Nucleus accumbens (tissue), 56 donors: ENCODE data around the gene NFATC3.

Source experiments
- DNase-seq, 56 donors: peaks; one replicate each; lab custom pipeline; 2025; lab: John Stamatoyannopoulos, UW

Gene NFATC3

DNA sequence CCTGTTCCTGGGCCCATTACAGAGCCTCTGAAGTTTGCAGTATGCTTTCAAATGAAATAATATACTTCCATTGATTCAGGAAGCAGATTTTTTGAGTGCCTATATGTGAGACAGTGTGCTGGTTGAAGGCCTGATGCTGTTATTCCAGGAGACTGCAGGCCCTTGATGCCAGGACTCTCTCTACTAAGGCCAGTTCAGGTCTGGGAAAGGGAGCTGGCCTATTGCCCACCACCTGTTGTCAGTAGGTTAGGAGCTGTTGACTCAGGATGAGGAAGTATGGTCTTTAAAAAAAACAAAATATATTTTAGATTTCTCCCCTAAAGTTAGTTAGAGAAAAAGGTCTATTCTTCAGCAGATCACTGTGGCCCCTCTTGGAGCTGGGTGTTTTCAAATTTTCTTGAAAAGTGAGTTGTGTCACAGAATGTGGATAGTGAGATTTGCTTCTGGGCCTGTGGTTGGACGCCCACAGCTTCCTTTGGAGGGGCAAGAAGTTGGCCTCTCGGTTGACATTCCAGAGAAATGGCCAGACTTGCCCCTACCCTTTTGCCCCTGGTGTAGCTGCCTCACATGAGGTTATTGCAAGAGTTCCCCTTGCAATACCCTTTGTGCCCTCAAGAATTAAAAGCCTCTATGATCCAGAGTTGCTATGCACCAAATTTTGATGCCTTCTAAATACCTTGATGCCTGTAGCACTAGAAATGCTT lies 142.8 kb downstream of the NFATC3 start:
- DNase-seq, result no peak

DNA sequence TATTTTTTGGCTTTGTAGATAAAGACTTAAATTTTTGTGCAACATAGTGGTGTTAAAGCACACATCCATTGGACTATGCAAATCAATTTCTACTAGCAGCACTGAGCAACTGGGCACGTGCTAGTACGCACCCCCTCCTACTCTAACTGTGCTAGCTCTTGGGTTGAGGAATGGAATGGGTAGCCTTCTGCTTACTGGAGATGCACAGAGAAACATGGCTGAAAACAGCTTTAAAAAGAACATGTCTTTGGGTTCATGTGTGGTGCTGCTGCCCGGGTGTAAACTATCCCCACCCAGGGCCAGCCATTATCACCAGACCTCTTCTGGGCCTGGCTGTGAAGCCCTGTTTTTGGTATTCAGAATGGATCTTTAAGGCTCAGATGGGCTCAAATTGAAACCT lies 143.5 kb downstream of the NFATC3 start:
- DNase-seq, result no peak

DNA sequence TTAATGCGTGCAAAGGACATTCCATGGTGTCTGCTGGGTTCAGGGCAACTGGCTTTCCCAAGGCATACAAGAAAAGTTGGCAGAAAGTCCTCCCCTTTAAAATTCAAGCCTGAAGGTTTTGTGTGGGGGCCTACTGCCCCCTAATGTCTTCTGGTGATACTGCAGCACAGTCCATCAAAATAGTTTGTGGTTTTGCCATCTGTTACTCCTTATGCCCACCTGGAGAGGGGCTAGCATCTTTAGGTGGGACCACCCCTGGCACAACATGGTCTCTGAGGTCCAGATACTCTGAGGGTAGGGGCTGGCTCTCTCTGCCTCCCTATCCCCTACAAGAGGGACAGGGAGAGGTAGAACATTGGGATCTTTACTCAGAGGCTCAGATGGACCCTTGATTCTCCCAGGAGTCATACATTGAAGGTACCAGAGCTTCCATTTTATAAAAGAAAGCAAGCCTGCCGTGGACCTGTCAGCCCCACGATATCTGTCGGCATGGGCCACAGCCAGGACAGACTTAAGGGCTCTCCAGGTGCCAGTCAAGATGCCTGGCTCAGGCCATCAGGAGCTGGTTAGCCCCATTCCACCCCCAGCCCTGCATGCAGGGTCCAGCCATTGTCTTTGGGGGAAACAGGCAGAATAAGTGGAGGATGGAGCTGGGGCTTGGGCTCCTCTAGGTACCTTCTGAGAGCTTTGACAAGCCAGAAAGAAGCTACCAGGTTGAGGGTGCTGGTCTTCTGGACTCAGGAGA lies 144.4 kb downstream of the NFATC3 start:
- DNase-seq, result peak in 31 of 56 donors; percentile 11 to 67 (median 31)

DNA sequence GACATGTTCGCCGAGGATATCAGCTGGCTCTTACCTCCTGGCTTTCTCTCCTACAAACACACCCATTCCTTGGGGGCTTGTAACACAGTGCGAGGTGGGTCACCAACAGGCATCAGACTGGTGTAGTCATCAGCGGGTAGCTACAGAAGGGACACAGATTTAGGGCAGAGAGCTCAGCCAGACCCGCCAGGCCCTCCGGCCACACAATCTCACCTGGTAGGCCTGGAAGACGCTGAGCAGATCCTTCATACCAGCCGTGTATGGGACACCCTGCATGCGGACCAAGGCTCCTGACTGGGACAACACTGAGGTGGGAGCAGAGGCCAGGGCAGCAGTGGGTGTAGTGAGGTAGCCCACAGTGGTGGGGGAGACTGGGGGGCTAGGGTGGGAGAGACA lies 145.0 kb downstream of the NFATC3 start:
- no peak for DNase-seq

DNA sequence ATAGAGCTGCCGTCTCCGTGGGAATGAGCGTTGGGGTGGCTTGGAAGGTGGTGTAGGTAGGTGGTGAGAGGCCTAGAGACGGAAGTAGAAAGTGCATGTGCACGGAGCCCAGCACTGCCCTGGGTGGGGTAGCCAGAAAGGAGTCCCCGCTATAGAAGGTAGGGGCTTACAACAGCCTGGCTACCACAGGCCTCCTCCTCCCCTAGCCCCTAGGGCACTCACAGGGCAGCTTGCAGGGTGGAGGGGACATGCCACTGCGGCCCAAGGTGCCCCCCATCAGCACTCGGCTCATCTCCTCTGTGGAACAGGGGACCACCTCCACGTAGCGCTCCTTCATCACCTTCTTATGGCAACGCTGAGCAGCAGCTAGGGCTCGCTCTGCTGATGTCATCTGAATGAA lies 145.8 kb downstream of the NFATC3 start:
- DNase-seq, result no peak

DNA sequence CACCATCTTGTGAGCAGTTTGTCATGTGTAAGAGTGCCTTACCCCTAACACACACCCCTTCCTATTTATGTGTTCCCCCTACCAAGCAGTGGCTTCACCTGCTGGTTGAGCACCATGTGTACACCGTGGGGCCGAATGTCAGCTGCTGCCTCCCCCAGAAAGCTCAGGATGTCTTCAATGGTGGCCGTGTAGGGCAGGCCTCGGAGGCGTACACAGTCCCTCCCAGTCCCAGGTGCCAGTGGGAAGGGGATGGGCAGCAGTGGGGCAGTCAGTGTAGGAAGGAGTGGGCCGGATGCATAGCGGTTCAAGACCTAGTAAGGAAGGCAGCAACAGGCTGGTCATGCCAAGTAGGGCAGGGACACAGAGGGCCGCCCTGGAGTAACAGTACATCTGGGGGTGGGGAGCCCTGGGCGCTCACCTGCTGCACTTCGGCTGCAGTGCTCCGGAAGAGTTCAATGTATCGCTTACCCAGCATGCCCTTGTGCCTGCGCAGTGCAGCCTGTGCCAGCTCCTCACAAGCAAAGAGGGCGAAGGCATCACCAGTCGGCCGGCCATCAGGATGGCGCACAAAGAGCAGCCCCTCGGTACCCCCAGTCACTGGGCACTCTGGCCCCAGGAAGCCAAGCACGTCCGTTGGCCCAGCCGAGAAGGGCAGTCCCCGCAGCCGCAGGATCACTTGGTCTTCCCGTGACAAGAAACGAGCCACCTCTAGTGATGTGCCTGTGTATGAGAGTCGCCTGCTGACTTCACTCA lies 146.4 kb downstream of the NFATC3 start:
- no peak for DNase-seq

DNA sequence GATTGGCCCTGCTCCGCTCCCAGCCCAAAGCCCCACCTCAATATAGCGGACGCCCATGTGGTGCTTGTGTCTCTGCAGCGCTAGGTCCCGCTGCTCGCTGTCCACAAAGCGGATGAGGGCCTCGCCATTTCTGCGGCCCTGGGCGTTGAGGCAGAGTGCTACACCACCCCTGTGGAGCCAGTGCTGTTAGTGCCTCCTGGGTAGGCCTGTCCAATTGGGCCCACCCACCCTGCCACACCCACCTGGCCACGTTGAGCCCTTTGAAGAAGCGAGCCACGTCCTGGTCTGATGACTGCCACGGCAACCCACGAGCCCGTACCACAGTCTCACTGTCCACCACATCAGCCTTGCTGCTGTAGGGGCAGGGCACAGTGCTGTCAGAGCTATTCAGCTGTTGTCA lies 147.2 kb downstream of the NFATC3 start:
- no peak for DNase-seq

DNA sequence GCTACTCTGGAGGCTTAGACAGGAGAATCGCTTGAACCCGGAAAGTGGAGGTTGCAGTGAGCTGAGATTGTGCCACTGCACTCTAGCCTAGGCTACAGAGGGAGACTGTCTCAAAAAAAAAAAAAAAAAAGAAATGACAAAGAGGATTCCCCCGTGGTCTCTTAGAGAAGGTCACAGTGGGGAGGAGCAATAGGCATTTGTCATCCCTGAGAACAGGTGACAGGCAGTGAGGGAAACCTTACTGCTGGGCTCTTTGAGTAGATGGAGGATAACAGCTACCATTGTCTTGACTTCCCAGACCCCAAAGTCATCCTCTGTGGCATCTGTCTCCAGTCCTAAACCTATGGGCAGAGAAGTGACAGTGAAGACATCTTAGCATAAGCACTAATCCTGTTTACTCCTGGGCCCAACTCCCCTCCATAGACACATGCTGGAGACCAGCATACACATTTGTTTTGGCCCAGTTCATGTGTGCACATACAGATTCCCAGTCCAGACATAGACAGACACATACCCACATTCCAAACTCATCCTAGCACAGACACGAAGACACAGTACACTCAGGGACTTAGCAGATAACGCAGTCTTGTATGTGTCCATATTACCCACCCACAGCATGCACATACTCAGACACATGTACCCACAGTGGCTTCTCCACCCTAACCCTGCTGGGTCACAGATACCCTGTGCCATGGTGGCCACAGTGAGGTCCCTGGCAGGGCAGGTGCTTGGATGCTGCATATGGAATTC lies 148.1 kb downstream of the NFATC3 start:
- DNase-seq, result no peak

DNA sequence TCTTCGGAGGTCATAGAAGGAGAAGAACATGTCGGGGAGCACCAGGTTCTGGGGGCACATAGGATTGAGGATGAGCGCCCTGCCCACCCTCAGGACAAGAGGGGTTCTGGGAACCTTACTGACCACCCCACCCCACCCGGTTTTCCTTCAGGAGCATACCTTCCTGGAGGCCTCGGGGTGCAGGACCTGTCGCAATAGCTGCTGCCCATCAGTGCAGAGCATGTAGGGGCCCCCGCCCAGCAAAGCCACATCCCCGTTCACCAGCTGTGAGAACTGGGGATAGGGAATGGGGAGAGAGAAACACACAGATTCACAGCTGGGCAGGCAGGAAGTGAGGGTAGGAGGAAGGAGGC lies 148.6 kb downstream of the NFATC3 start:
- DNase-seq, result no peak

DNA sequence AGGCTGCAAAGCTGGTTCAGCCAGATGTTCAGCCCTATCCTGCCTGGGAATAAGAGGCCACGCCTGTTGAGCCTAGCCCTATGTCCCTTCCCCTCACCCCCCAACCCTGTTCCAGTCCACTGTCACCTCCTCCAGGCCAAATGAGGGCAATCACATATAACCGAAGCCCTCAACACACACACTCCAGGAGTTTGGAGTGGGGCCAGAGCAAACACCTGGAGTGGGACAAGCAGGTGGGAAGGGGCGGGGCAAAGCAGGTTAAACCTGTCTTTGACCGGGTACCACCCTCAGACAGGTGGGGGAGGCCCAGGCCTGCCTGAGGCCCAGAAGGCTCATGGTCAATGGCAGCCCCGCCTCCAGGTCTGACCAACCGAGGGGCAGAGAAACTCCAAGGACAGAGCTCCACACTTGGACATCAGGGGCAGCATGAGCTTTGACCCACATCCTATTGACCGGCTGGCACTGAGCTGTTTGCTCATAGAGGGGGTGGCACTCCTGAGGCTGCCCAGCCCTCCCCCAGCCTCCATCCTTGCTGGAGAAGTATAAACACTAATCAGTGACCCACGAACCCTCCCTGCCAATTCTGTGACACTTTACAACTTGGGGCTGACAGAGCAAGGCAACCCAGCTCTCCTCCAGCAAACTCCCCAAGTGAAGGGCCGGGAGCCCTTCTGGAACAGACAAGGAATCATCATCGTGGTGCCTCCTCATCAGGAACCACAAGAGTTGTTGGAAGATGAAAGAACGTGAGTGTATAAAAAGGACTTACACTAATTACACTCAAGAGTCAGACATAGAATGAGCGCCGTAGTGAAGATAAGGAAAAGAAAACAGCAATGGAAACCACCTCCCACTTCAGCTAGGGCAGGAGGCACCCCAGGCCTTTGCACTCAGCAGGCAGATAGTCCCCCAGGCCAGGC lies 149.3 kb downstream of the NFATC3 start:
- DNase-seq, result no peak

DNA sequence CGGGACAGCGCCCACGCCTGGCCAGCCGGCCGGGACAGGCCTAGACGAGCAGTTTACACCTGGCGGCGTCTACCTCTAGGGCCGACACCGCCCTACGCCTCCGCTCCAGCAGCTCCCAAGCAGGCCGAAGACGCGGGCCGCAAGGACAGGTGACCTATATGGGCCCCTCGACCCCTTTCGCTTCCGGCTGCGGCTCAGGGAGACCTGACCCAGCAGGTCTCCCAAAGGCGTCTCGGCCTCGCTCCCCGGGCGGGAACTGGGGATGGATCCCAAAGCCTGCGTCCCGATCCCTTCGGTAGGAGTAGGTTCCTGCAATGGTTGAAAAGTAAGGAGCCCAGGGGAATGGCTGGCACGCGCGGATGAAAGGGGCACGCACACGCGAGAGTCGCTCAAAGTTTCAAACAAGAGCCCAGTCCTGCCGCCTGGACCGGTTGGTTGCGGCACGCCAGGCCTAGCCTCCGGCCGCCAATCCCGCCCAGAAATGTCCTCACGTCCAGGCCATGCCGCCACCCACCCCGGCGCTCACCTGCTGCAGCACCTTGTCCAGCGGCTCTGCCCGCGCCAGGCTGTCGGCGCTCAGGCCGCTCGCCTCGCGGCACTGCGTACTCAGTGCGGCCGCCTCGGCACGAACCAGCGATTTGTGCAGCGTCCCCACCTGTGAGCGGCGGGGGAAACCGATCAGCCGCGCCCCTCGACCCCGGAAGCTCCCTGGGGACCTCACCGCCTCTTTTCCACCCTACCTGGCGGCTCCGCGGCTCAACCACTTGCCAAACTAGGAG lies 150.1 kb downstream of the NFATC3 start:
- no peak for DNase-seq

DNA sequence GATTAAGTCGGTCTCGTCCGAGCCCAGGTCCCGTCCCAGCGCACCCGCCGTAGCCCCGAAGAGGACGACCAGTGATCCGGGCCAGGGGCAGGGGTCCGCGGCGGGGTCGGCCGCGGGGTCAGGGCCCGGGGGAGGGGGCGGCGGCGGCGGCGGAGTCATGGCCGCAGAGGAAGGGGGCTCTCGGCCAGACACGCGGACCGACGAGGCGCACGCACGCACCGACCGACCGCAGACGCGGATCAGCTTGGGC lies 150.6 kb downstream of the NFATC3 start, which contains the start of gene ESRP2:
Gene ESRP2 (minus strand): TSS at position 241 of the 250 bp plus-strand sequence. CDS start 82 bp downstream, at position 159.
- DNase-seq, result peak in 1 of 56 donors; percentile 58

DNA sequence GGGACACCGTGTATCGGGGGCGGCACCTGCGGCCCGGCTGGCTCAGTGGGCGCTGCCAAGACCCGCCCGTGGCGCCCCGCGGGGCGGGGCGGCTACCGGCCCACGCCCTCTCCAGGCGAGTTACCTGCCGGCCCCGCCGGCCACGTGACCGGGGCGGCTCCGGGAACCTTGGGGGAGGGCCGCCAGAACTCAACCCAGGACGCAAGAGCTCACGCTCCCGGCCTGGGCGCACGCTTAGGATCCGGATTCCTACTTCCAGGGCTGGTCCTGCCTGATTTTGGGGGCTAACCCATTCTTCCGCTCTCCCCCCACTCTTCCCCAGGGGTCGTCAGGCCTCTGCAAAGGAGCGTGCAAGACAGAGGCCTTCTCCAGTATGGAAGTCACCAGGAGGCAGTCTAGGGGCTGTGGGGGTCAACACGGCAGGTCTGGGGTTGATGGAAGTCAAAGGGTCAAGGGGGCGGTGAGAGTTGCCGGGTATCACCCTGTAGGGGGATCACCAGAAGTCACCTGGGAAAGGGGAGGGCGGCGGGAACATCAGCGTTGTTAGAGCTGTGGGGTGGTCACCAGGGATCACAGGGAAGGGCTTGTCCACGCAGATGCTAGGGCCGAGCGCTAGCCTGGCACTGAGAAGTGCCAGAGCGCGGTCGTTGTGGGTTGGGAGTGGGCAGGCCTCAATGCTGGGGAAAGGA lies 151.1 kb downstream of the NFATC3 start:
- DNase-seq, result peak in 1 of 56 donors; percentile 58

DNA sequence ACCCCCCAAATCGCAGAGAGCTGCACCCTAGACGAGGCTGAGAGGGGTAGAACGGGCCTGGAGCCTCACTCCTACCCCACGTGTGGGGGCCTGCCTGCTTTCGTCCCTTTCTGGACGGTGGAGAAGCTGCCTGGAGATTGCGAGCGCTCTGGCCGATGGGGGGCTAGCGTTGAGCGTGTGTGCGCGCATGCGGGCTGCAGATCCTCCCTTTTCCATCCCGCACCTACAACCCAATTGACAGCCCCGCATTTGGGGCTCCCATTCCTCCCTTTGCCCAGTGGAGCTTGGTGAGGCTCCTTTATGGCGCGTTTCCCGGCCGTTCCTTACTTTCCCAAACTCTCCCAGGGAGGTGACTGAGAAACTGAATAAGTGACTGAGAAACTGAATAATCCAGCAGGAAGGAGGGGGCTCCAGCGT lies 151.7 kb downstream of the NFATC3 start:
- peak in 3 of 56 donors; percentile 39 to 57 (median 52) for DNase-seq

DNA sequence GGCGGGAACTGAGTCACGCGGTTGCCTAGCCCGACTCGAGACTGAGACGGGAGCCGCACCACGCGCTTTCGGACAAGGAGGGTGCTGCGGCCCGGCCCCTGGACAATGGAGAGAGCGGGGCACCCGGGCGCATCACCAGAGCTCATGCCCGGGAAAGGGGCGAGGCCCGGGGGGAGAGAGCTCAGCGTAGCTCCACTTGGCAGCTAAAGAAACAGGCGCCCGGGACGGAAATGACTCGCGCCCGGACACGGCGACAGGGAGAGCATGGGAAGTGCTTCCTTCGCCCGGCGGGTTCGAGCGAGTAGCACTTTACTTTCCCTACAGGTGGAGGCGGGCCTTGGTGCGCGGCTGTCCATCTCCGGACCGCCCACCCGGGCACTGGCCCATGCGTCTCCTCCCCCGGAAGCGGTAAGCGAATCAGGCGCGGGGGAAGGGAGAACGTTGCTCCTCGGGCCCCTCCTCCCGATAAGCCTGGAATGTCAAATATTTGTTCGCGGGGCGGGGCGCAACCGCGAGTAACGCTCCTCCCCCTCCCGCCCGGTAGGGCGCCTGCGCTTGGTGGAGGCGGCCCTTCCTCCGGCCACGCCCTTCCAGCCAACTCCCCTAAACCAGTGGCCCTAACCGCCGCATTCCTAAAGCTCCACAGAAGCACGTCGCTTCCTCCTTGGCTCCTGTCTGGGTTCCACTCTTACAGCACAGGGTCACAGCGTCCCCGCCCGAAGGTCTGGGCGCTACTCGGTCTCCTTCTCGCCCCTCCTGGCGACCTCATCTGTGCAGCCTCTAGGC lies 152.3 kb downstream of the NFATC3 start:
- DNase-seq, result peak in 55 of 56 donors; percentile 64 to 96 (median 90)

DNA sequence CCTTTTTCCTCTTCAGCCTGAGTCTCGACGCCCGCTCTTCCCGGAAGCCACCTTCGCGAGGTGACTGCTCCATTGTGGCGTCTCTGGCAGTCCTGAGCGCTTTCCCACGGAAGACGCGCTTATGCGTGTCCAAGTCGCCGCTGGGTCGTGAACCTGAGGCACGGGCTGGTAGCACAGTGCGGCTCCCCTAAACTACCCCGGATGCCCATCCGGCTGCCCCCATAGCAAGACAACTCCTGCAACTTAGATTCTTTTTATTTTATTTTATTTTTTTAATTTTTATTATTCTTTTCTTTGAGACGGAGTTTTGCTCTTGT lies 152.8 kb downstream of the NFATC3 start:
- DNase-seq, result no peak

DNA sequence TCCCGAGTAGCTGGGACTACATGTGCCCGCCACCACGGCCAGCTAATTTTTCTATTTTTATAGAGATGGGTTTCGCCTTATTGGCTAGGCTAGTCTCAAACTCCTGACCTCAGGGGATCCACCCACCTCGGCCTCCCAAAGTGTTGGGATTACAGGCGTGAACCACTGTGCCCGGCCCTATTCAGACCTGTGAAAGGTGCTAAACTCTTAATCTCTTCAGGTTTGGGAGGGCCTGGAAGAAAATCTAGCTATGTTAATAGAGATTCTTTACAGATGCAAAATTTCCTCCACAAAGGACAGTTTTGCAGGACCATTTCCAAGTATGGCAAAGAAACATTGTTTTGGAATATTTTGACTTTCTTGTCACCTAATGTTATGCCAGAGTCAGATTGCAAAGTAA lies 156.9 kb downstream of the NFATC3 start:
- no peak for DNase-seq
